Measurements from ENCODE around the gene SSB. TPM values are rescaled to one million over a fixed set of nuclear protein-coding genes. Genes with fewer than 3 reads are reported as not detected.
"Not testable (repeated sequence)": the region's sequence is repeated elsewhere in the genome, so short reads cannot be mapped to it uniquely, and the experiment has no call there.

The SSB gene
- total and polyA plus RNA-seq, 2 of the 4 experiments (the other 2 are of a cell fraction) = 41.2 to 75.5 TPM

- no peak for ATAC-seq (ENCODE audit: low read depth)
- no peak overlapping the region for H4K8ac ChIP-seq (ENCODE audit: low read depth in 2 of 2, low read length in 2 of 2)
- POLR2A ChIA-PET (ENCODE audit: unreplicated experiment) = no interaction called here
- H3K23ac ChIP-seq (ENCODE audit: low read depth, low read length) = no peak overlapping the region
- no peaks in the 10 kb centered on the region for H3K4me1 ChIP-seq (ENCODE audit: control insufficient read depth, insufficient read depth, low read length)
- no peaks in the 10 kb centered on the region for H3K27me3 ChIP-seq (ENCODE audit: control insufficient read depth, insufficient read depth, low read length)
- no peaks in the 10 kb centered on the region; the same call in 1 of the 2 replicates for H3K9me1 ChIP-seq (ENCODE audit: insufficient read depth, low read length)
- H3K14ac ChIP-seq (replicated peaks; ENCODE audit: low read depth, low read length) = no peak overlapping the region
- H4K5ac ChIP-seq (ENCODE audit: low read depth, low read length) = no peak overlapping the region
- no peak overlapping the region for H2BK5ac ChIP-seq (ENCODE audit: low read depth, low read length, poor library complexity, severe bottlenecking)
- BruUV-seq (replicated peaks) = no TSS peak
- no peak for DNase-seq
- in situ Hi-C loops (cut with MboI; ENCODE audit: low sequenced_read_pairs) = no loop called here
- H4K91ac ChIP-seq (ENCODE audit: insufficient read depth, low read depth, low read length) = no peak overlapping the region
- no peak overlapping the region for H2AK9ac ChIP-seq (replicated peaks; ENCODE audit: low read depth, low read length, poor library complexity)
- H3K56ac ChIP-seq (ENCODE audit: extremely low read depth, insufficient read depth, low read length) = no peak overlapping the region
- CTCF ChIA-PET = no interaction called here
- H2BK15ac ChIP-seq (ENCODE audit: low read depth, low read length) = no peak overlapping the region
- H4K20me1 ChIP-seq (ENCODE audit: insufficient read depth, low read length) = no peaks in the 10 kb centered on the region
- H3K79me1 ChIP-seq (ENCODE audit: low read depth in 1 of 2, low read length in 2 of 2) = no peaks in the 10 kb centered on the region
- H3K4ac ChIP-seq (ENCODE audit: low read depth, low read length) = no peak overlapping the region
- H2AFZ ChIP-seq (replicated peaks; ENCODE audit: low read length, poor library complexity) = no peak overlapping the region
- WGBS, 2 experiments (ENCODE audit: extremely low coverage in 2 of 2, insufficient read length in 1 of 2) = 71% methylated on average over 4 of the region's 7 CpGs; no CpG with 5 or more reads in 1 of the 2 experiments
- no peak overlapping the region for H3K9ac ChIP-seq (ENCODE audit: low read depth, low read length)
- intact Hi-C loops (cut with micrococcal nuclease) = no loop called here
- no peak overlapping the region for H3K18ac ChIP-seq (ENCODE audit: low read depth, low read length)
- no peak overlapping the region for H3K4me3 ChIP-seq (ENCODE audit: insufficient read depth, low read depth, low read length)
- H3K4me2 ChIP-seq (ENCODE audit: low read depth, low read length) = no peak overlapping the region
- TF ChIP-seq BHLHE40 (IDR thresholded peaks at IDR 0.05; ENCODE audit: low read depth, low read length) (no peak), CEBPB (IDR thresholded peaks at IDR 0.05; ENCODE audit: low read depth, low read length) (no peak), SMC3 (IDR thresholded peaks at IDR 0.05; ENCODE audit: low read depth, low read length) (no peak)
- no peak overlapping the region for H2BK120ac ChIP-seq (ENCODE audit: low read depth, low read length)
- dilution Hi-C loops (cut with HindIII; ENCODE audit: low sequenced_read_pairs, unreplicated experiment) = no loop called here
- no peak overlapping the region for H2BK20ac ChIP-seq (ENCODE audit: low read depth, low read length)
- no peaks in the 10 kb centered on the region for H3K36me3 ChIP-seq (ENCODE audit: control insufficient read depth, insufficient read depth, low read length)
- H3K9me3 ChIP-seq (ENCODE audit: control insufficient read depth, insufficient read depth, low read length) = no peaks in the 10 kb centered on the region
- H3K27ac ChIP-seq (ENCODE audit: insufficient read depth, low read length) = no peak overlapping the region
- no peak overlapping the region for H2AK5ac ChIP-seq (ENCODE audit: low read depth, low read length)
These were observed 38.7 kb upstream of the SSB start for GRCh38 chr2:169759987-169760386.

- H4K5ac ChIP-seq (ENCODE audit: low read depth, low read length); H3K4me3 ChIP-seq (ENCODE audit: insufficient read depth, low read depth, low read length); H3K23ac ChIP-seq (ENCODE audit: low read depth, low read length); H3K56ac ChIP-seq (ENCODE audit: extremely low read depth, insufficient read depth, low read length); DNase-seq; H3K9ac ChIP-seq (ENCODE audit: low read depth, low read length); H4K91ac ChIP-seq (ENCODE audit: insufficient read depth, low read depth, low read length); BruUV-seq (replicated peaks); H2AK9ac ChIP-seq (replicated peaks; ENCODE audit: low read depth, low read length, poor library complexity); H3K9me1 ChIP-seq (ENCODE audit: insufficient read depth, low read length); ATAC-seq (ENCODE audit: low read depth); H2AK5ac ChIP-seq (ENCODE audit: low read depth, low read length); H2BK20ac ChIP-seq (ENCODE audit: low read depth, low read length); POLR2A ChIA-PET (ENCODE audit: unreplicated experiment); H2BK5ac ChIP-seq (ENCODE audit: low read depth, low read length, poor library complexity, severe bottlenecking); H3K18ac ChIP-seq (ENCODE audit: low read depth, low read length); H2AFZ ChIP-seq (replicated peaks; ENCODE audit: low read length, poor library complexity); H4K20me1 ChIP-seq (ENCODE audit: insufficient read depth, low read length); dilution Hi-C loops (cut with HindIII; ENCODE audit: low sequenced_read_pairs, unreplicated experiment); H3K4me1 ChIP-seq (ENCODE audit: control insufficient read depth, insufficient read depth, low read length); intact Hi-C loops (cut with micrococcal nuclease); H3K4me2 ChIP-seq (ENCODE audit: low read depth, low read length); in situ Hi-C loops (cut with MboI; ENCODE audit: low sequenced_read_pairs); H3K36me3 ChIP-seq (ENCODE audit: control insufficient read depth, insufficient read depth, low read length); H3K79me1 ChIP-seq (ENCODE audit: low read depth in 1 of 2, low read length in 2 of 2); H3K9me3 ChIP-seq (ENCODE audit: control insufficient read depth, insufficient read depth, low read length); H3K14ac ChIP-seq (replicated peaks; ENCODE audit: low read depth, low read length); H2BK15ac ChIP-seq (ENCODE audit: low read depth, low read length); H2BK120ac ChIP-seq (ENCODE audit: low read depth, low read length); H3K27ac ChIP-seq (ENCODE audit: insufficient read depth, low read length); H3K4ac ChIP-seq (ENCODE audit: low read depth, low read length); H4K8ac ChIP-seq (ENCODE audit: low read depth in 2 of 2, low read length in 2 of 2); H3K27me3 ChIP-seq (ENCODE audit: control insufficient read depth, insufficient read depth, low read length): not testable (repeated sequence)
- CTCF ChIA-PET = interaction anchor here (0.6 kb wide), 1 partner anchor 271 kb away, joined by 3 read pairs; no protein-coding TSS in a partner anchor
- no CpG with 5 or more reads among the region's 3 CpGs for WGBS, 2 experiments (ENCODE audit: extremely low coverage in 2 of 2, insufficient read length in 1 of 2)
These were observed 37.9 kb upstream of the SSB start for GRCh38 chr2:169760798-169761197.

Data from IMR-90 (cell line).